ENCODE data around the gene BAG3.

- TF ChIP-seq, protein P1, sequence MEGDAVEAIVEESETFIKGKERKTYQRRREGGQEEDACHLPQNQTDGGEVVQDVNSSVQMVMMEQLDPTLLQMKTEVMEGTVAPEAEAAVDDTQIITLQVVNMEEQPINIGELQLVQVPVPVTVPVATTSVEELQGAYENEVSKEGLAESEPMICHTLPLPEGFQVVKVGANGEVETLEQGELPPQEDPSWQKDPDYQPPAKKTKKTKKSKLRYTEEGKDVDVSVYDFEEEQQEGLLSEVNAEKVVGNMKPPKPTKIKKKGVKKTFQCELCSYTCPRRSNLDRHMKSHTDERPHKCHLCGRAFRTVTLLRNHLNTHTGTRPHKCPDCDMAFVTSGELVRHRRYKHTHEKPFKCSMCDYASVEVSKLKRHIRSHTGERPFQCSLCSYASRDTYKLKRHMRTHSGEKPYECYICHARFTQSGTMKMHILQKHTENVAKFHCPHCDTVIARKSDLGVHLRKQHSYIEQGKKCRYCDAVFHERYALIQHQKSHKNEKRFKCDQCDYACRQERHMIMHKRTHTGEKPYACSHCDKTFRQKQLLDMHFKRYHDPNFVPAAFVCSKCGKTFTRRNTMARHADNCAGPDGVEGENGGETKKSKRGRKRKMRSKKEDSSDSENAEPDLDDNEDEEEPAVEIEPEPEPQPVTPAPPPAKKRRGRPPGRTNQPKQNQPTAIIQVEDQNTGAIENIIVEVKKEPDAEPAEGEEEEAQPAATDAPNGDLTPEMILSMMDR (IDR thresholded peaks at IDR 0.05): peak; percentile 31
- no peak for TF ChIP-seq EZH2 (IDR thresholded peaks at IDR 0.05)
Observed at GRCh38 chr10:119652361-119652730, 1.2 kb downstream of the BAG3 start.
